ENCODE measurements around the gene REXO1. TPM values are rescaled to one million over a fixed set of nuclear protein-coding genes. Genes with fewer than 3 reads are reported as not detected.

Gene REXO1, protein sequence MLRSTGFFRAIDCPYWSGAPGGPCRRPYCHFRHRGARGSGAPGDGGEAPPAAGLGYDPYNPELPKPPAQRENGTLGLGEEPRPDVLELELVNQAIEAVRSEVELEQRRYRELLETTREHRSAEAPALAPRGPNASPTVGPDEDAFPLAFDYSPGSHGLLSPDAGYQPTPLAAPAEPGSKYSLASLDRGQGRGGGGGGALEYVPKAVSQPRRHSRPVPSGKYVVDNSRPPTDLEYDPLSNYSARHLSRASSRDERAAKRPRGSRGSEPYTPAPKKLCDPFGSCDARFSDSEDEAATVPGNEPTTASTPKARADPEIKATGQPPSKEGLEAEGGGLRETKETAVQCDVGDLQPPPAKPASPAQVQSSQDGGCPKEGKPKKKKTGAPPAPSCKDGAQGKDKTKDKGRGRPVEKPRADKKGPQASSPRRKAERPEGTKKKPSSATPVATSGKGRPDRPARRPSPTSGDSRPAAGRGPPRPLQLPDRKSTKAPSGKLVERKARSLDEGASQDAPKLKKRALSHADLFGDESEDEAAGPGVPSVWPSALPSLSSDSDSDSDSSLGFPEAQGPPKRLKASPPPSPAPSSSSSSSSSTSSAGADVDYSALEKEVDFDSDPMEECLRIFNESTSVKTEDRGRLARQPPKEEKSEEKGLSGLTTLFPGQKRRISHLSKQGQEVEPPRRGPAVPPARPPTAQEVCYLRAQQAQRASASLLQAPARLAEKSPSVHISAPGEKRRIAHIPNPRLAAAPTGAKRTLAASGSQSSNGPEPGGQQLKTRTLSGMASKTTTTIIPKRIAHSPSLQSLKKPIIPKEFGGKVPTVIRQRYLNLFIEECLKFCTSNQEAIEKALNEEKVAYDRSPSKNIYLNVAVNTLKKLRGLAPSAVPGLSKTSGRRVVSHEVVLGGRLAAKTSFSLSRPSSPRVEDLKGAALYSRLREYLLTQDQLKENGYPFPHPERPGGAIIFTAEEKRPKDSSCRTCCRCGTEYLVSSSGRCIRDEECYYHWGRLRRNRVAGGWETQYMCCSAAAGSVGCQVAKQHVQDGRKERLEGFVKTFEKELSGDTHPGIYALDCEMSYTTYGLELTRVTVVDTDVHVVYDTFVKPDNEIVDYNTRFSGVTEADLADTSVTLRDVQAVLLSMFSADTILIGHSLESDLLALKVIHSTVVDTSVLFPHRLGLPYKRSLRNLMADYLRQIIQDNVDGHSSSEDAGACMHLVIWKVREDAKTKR
- total RNA-seq (2021; fragmentation: NEBNext Ultra II Directional; extraction: Animal tissue kit (Norgen Biotek cat#: 25700)) = 42.4 and 44.3 TPM in 2 replicates
- polyA plus RNA-seq (2011; rRNA removed) = 44.3 and 69.6 TPM in 2 replicates
- 21.3 TPM for polyA plus RNA-seq (2011; cell fraction: cytosol; rRNA removed)
- 69.2 TPM for polyA plus RNA-seq (2011; cell fraction: nucleus; rRNA removed)
- polyA plus RNA-seq (2012, experiment 1 of 2) = 35.1 to 44.9 TPM (median 43.7 TPM) in 4 replicates
- polyA plus RNA-seq (2012, experiment 2 of 2) = 33.4 TPM
- polyA plus RNA-seq (2013, experiment 1 of 2) = 22.8 TPM
- 21.3 TPM for polyA plus RNA-seq (2013, experiment 2 of 2)
- 18.8 and 19.5 TPM in 2 replicates for polyA minus RNA-seq (2011; rRNA and poly(A)+ RNA removed)
- 24.8 TPM for polyA minus RNA-seq (2011; cell fraction: cytosol; rRNA and poly(A)+ RNA removed)
- polyA minus RNA-seq (2011; cell fraction: nucleus; rRNA and poly(A)+ RNA removed) = 20.1 TPM
- long read RNA-seq, experiment 1, full-length matches to known transcripts = 2 of 28 reads
- long read RNA-seq, experiment 1, partial matches to known transcripts = 15 of 28 reads
- long read RNA-seq, experiment 1, other reads (novel, unspliced or antisense) = 11 of 28 reads
- long read RNA-seq, experiment 2 = 0 reads

DNA sequence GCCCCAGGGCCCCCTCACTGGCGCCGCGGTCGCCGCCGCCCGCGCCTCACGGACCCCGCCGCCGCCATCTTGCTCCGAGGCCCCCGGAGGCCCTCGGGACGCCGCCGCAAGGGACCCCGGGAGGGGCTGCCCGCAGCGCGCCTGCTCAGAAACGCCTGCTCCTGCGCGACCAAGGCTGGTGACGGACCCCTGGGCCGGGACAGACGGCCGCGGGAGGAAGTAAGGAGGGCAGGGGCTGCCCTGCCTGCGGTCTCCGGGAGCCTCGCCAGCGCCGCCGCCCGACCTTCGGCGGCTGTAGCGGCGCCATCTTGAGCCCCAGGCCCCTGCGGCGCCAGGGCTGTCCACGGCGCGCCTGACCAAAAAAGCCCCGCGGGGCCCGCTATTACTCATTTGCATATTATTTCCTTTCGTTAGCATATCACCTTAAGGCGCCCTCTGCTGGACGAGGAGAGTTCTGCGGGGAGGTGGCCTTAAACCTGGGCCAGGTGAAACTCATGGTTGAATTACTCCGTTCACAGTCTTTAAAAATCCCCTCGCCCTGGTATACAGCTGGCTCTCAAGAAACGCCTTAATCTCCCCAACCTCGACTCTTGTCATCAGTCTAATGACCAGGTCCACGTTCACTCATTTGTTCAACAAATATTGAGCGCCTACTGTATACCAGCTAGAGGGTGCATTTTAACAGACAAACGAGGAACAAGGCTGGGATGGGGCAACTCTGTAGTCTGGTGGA is at the start of gene REXO1:
REXO1 (minus strand) TSS at position 85 of the 733 bp plus-strand sequence. CDS start 125 bp downstream, outside the sequence.
- Histone ChIP-seq H3K23me2 (ENCODE audit: low read depth, low read length) (peaks cover 3% of the 10 kb centered on the region; the same call in 1 of the 2 replicates), H2AFZ (ENCODE audit: low read length) (no peak within 1 kb of the TSS; the same call in 1 of the 2 replicates), H3K4me2 (ENCODE audit: insufficient read depth in 1 of 2, low read depth in 2 of 2, low read length in 2 of 2) (peak within 1 kb of the TSS; percentile 75 to 97), H3K56ac (replicated peaks; ENCODE audit: insufficient read length, low read depth, low read length) (peak within 1 kb of the TSS; percentile 97), H3K79me2 (ENCODE audit: control insufficient read depth in 1 of 2, insufficient read depth in 2 of 2, low read length in 2 of 2) (peaks cover 23 to 47% of the 10 kb centered on the region in 2 experiments), H3K36me3 (ENCODE audit: control insufficient read depth in 2 of 4, insufficient read depth in 4 of 4, low read length in 3 of 4) (no peaks in the 10 kb centered on the region), H4K20me1 (replicated peaks in 1 of 2; ENCODE audit: control insufficient read depth in 1 of 2, insufficient read depth in 2 of 2, low read length in 2 of 2) (peaks cover 23 to 26% of the 10 kb centered on the region in 2 experiments), H2BK120ac (replicated peaks; ENCODE audit: low read depth, low read length) (no peak within 1 kb of the TSS), H2BK20ac (ENCODE audit: low read length) (no peak within 1 kb of the TSS), H3K9me3 (ENCODE audit: insufficient read depth in 2 of 2, low read depth in 1 of 2, low read length in 1 of 2) (no peaks in the 10 kb centered on the region), H4K5ac (ENCODE audit: insufficient read length, low read depth, low read length) (peak within 1 kb of the TSS; percentile 100), H3K4ac (replicated peaks; ENCODE audit: insufficient read length, low read depth, low read length) (peak within 1 kb of the TSS; percentile 95), H3K4me3 (ENCODE audit: extremely low read depth in 1 of 4, insufficient read depth in 2 of 4, low read depth in 3 of 4, low read length in 4 of 4) (peak within 1 kb of the TSS; percentile 75 to 95 (median 88)), H2AK5ac (ENCODE audit: low read depth, low read length) (no peak within 1 kb of the TSS), H3K14ac (ENCODE audit: insufficient read length) (no peak within 1 kb of the TSS), H3K79me1 (ENCODE audit: low read depth, low read length) (peaks cover 23% of the 10 kb centered on the region), H2BK12ac (ENCODE audit: low read depth, low read length) (0 out of 2 replicates have a peak within 1 kb of the TSS, but pooled peaks have one; percentile 0), H3K18ac (ENCODE audit: extremely low read depth, low read length) (peak within 1 kb of the TSS; percentile 93), H4K8ac (ENCODE audit: extremely low read depth, insufficient read depth, low read length) (peak within 1 kb of the TSS; percentile 100; the same call in 1 of the 2 replicates), H2BK15ac (ENCODE audit: low read length) (no peak within 1 kb of the TSS), H3K23ac (ENCODE audit: insufficient read length) (no peak within 1 kb of the TSS), H3K4me1 (replicated peaks in 1 of 4; ENCODE audit: control insufficient read depth in 3 of 4, insufficient read depth in 4 of 4, low read length in 3 of 4) (peaks cover 0 to 17% (median 13%) of the 10 kb centered on the region in 4 experiments; a peak in 6 of 7 replicates), H4K91ac (replicated peaks; ENCODE audit: insufficient read length, low read length) (peak within 1 kb of the TSS; percentile 99), H2BK5ac (ENCODE audit: low read depth, low read length) (peak within 1 kb of the TSS; percentile 100), H3K9ac (replicated peaks in 1 of 4; ENCODE audit: extremely low read depth in 1 of 4, low read depth in 3 of 4, low read length in 3 of 4) (peak within 1 kb of the TSS; percentile 93 to 99 (median 98)), H3K27me3 (replicated peaks in 1 of 4; ENCODE audit: control insufficient read depth in 3 of 4, extremely low read depth in 1 of 4, insufficient read depth in 3 of 4, low read length in 3 of 4) (no peaks in the 10 kb centered on the region), H3K27ac (ENCODE audit: low read depth, low read length) (peak within 1 kb of the TSS; percentile 100)
- peak; percentile 84 to 99 for DNase-seq (ENCODE audit: low read depth in 1 of 2, low spot score in 2 of 2)
- ChIA-PET POLR2A (ENCODE audit: partially characterized antibody) (interaction anchor here (0.9 to 1.9 kb wide), 4 partner anchors 11 to 97 kb away, joined by 3 to 10 read pairs (median 5); no protein-coding TSS in a partner anchor), CTCF (ENCODE audit: partially characterized antibody) (interaction anchor here (0.7 to 2.5 kb wide), 10 partner anchors 8 to 773 kb away, joined by 3 to 24 read pairs (median 4); no protein-coding TSS in a partner anchor)
- WGBS, 2 experiments (ENCODE audit: extremely low coverage in 1 of 2, insufficient coverage in 1 of 2, insufficient read length in 1 of 2, insufficient replicate concordance in 2 of 2, low coverage in 1 of 2, low lambda C conversion rate in 2 of 2, missing lambda C conversion rate in 1 of 2) = 5% methylated on average over 52 of the region's 60 CpGs; no CpG with 5 or more reads in 1 of the 2 experiments
- peak; percentile 90 for FAIRE-seq
- TF ChIP-seq YY1 (IDR thresholded peaks at IDR 0.05; ENCODE audit: low read depth, low read length) = peak; percentile 97

All from H1 (cell line).